HepG2 (cell line): ENCODE measurements around the gene F12. TPM values are rescaled to one million over a fixed set of nuclear protein-coding genes. Genes with fewer than 3 reads are reported as not detected.

Experiments
- BRD4 ChIP-seq: sonication (generic); formaldehyde crosslinking; IDR thresholded peaks from 2 replicates; pipeline ENCODE4 v1.4.0; 2020; ENCODE audit warnings: missing genetic modification reagents
- ELF1 ChIP-seq: sonication (generic); formaldehyde crosslinking; IDR thresholded peaks from 2 replicates; pipeline ENCODE4 v1.4.0; 2020; ENCODE audit warnings: missing genetic modification reagents
- FOXJ3 ChIP-seq: sonication (generic); formaldehyde crosslinking; IDR thresholded peaks from 2 replicates; pipeline ENCODE4 v1.4.0; 2020; ENCODE audit warnings: missing genetic modification reagents, mild to moderate bottlenecking, borderline replicate concordance
- GABPB1 ChIP-seq: IDR thresholded peaks from 2 replicates; pipeline ENCODE4 v1.6.1; 2016; ENCODE audit warnings: mild to moderate bottlenecking, missing genetic modification reagents, moderate library complexity, missing compliant biosample characterization
- HNRNPK ChIP-seq: fragments of 200-400 bp; formaldehyde crosslinking; IDR thresholded peaks from 2 replicates; pipeline ENCODE4 v1.6.1; 2018; ENCODE audit warnings: low read length, low read depth, moderate library complexity, mild to moderate bottlenecking; ENCODE audit not compliant: poor library complexity, severe bottlenecking
- IRX3 ChIP-seq: sonication (generic); formaldehyde crosslinking; IDR thresholded peaks from 2 replicates; pipeline ENCODE4 v1.8.1; 2023; ENCODE audit warnings: mild to moderate bottlenecking, low read depth, missing genetic modification reagents, borderline replicate concordance
- KDM6A ChIP-seq: IDR thresholded peaks from 2 replicates; pipeline ENCODE4 v1.6.1; 2016; ENCODE audit warnings: low read depth
- MATR3 ChIP-seq: sonication (generic); formaldehyde crosslinking; IDR thresholded peaks from 2 replicates; pipeline ENCODE4 v1.4.0; 2020; ENCODE audit warnings: missing genetic modification reagents
- MAZ ChIP-seq, 2 experiments: sonication (generic) in 1 of 2; formaldehyde crosslinking in 1 of 2; IDR thresholded peaks; 2 replicates each; pipeline versions ENCODE4 v1.5.0 to v1.6.1; 2012 to 2020; ENCODE audit warnings: low read depth in 2 of 2, mild to moderate bottlenecking in 2 of 2, borderline replicate concordance in 1 of 2, improper control_type of control experiment in 1 of 2, low read length in 1 of 2, missing genetic modification reagents in 1 of 2, moderate library complexity in 1 of 2
- MIXL1 ChIP-seq: IDR thresholded peaks from 2 replicates; pipeline ENCODE4 v1.6.1; 2016
- NR3C1 ChIP-seq: sonication (generic); formaldehyde crosslinking; IDR thresholded peaks from 2 replicates; pipeline ENCODE4 v1.4.0; 2020; ENCODE audit warnings: missing genetic modification reagents
- POLR2AphosphoS2 ChIP-seq: IDR thresholded peaks from 2 replicates; pipeline ENCODE4 v1.6.1; 2011; ENCODE audit warnings: low read depth, low read length, improper control_type of control experiment
- PRPF4 ChIP-seq: fragments of 200-400 bp; formaldehyde crosslinking; IDR thresholded peaks from 2 replicates; pipeline ENCODE4 v1.6.1; 2016; ENCODE audit warnings: low read length, low read depth; ENCODE audit not compliant: poor library complexity, severe bottlenecking
- RAD51 ChIP-seq: fragments of 450-650 bp; IDR thresholded peaks from 2 replicates; pipeline ENCODE4 v1.6.1; 2016; ENCODE audit warnings: borderline replicate concordance
- SKI ChIP-seq: fragments of 450-650 bp; IDR thresholded peaks from one replicate; pipeline ENCODE4 v1.6.1; 2018; ENCODE audit warnings: mild to moderate bottlenecking; ENCODE audit not compliant: partially characterized antibody
- SP1 ChIP-seq, 2 experiments: fragments of 450-650 bp in 1 of 2; sonication (generic) in 1 of 2; formaldehyde crosslinking in 1 of 2; IDR thresholded peaks; 2 replicates each; pipeline versions ENCODE4 v1.4.0 to v1.6.1; 2016 to 2020; ENCODE audit warnings: missing genetic modification reagents in 1 of 2
- ZC3H13 ChIP-seq: sonication (generic); formaldehyde crosslinking; IDR thresholded peaks from 2 replicates; pipeline ENCODE4 v1.8.1; 2023; ENCODE audit warnings: mild to moderate bottlenecking, missing genetic modification reagents, moderate library complexity
- ZFP36L2 ChIP-seq: sonication (generic); formaldehyde crosslinking; IDR thresholded peaks from 2 replicates; pipeline ENCODE4 v1.4.0; 2020; ENCODE audit warnings: missing genetic modification reagents
- ZFP62 ChIP-seq: sonication (generic); formaldehyde crosslinking; IDR thresholded peaks from 2 replicates; pipeline ENCODE4 v1.4.0; 2020; ENCODE audit warnings: missing genetic modification reagents
- ZNF543 ChIP-seq: sonication (generic); formaldehyde crosslinking; IDR thresholded peaks from 2 replicates; pipeline ENCODE4 v1.4.0; 2020; ENCODE audit warnings: mild to moderate bottlenecking, missing genetic modification reagents
- ZNF589 ChIP-seq: sonication (generic); formaldehyde crosslinking; conservative IDR thresholded peaks from 2 replicates; pipeline ENCODE4 v1.8.0; 2022; ENCODE audit warnings: mild to moderate bottlenecking, moderate library complexity, missing genetic modification reagents
- ZNF7 ChIP-seq: IDR thresholded peaks from 2 replicates; pipeline ENCODE4 v1.6.1; 2016; ENCODE audit warnings: missing biosample characterization, missing genetic modification reagents
- ZNF883 ChIP-seq: sonication (generic); formaldehyde crosslinking; IDR thresholded peaks from 2 replicates; pipeline ENCODE4 v1.5.1; 2020; ENCODE audit warnings: mild to moderate bottlenecking, missing genetic modification reagents; ENCODE audit errors: not compliant biosample characterization
- polyA plus RNA-seq, 8 experiments: library from polyadenylated mRNA; depleted of rRNA in 3 of 8; stranded (reverse) in 7 of 8; unstranded in 1 of 8; fragments of >200 nt; fragmentation: Illumina TruSeq in 4 of 8; extraction: Trizol in 4 of 8; gene quantifications; 2 replicates each; pipeline versions ENCODE4 v1.2.1 to v1.2.3, GENCODE V29; 2011 to 2016; ENCODE audit warnings: low read depth in 4 of 8, missing spikeins in 1 of 8, mixed read lengths in 1 of 8; ENCODE audit not compliant: insufficient read depth in 1 of 8
- total RNA-seq, 5 experiments: library from RNA; depleted of rRNA; stranded (reverse); fragments of >200 nt; fragmentation: Illumina TruSeq; extraction: Trizol; gene quantifications; 2 replicates each; pipeline ENCODE4 v1.2.3, GENCODE V29; 2016; ENCODE audit warnings: low read depth in 1 of 5
- TF ChIP-seq, protein P1 (sequence below): sonication (generic); formaldehyde crosslinking; IDR thresholded peaks from 2 replicates; pipeline ENCODE4 v1.5.0; 2020; ENCODE audit warnings: mild to moderate bottlenecking, missing genetic modification reagents, borderline replicate concordance
- TF ChIP-seq, protein P2 (sequence below): sonication (generic); formaldehyde crosslinking; IDR thresholded peaks from 2 replicates; pipeline ENCODE4 v1.4.0; 2020; ENCODE audit warnings: missing genetic modification reagents, mild to moderate bottlenecking, borderline replicate concordance

Gene F12
- total and polyA plus RNA-seq, 2 of the 13 experiments (the other 11 are each of a cell fraction or from before 2014, with no cell fraction given): 2.5 to 3.0 TPM

DNA sequence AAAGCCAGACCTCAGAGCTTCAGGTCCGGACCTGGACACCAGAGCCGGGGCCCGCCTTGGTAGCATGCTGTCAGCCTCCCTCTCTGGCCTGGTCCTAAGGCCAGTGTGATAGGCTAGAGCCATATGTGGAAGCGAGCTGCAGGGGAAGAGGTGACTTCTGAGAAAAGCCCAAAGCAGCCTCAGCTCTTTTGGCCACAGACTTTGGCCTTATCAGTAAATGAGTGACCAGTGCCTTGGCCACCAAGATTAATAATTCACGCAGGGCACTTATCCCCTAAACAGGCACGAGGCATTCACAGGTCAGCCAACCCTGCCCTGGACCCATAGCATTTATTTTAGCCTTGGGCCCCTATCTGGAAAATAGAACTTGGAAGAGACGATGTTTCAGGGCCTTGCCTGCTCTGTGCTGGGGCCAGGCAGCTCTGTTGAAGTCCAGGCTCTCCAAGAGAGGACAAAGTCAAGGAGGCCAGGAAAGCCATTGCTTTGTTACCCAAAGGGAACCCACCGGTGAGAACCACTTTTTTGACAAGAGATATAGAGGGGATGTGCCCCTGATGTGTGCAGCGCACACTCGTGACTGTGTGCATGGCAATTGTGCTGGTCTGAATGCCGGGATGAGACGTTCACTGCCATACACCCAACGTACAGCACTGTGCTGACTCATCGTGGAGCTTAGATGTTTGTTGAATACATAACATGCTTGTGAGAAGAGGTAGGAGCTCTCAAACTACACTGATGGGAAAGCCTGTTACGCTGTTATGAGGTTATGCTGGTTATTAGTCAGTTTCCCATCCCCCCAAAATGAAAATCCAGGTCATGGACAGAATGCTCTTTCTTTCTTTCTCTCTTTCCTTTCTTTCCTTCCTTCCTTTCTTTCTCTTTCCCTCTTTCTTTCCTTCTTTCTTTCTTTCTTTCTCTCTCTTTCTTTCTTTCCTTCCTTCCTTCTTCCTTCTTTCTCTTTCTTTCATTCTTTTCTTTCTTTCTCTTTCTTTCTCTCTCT is 30.2 kb downstream of the F12 start (continued):
- TF ChIP-seq, protein P1, sequence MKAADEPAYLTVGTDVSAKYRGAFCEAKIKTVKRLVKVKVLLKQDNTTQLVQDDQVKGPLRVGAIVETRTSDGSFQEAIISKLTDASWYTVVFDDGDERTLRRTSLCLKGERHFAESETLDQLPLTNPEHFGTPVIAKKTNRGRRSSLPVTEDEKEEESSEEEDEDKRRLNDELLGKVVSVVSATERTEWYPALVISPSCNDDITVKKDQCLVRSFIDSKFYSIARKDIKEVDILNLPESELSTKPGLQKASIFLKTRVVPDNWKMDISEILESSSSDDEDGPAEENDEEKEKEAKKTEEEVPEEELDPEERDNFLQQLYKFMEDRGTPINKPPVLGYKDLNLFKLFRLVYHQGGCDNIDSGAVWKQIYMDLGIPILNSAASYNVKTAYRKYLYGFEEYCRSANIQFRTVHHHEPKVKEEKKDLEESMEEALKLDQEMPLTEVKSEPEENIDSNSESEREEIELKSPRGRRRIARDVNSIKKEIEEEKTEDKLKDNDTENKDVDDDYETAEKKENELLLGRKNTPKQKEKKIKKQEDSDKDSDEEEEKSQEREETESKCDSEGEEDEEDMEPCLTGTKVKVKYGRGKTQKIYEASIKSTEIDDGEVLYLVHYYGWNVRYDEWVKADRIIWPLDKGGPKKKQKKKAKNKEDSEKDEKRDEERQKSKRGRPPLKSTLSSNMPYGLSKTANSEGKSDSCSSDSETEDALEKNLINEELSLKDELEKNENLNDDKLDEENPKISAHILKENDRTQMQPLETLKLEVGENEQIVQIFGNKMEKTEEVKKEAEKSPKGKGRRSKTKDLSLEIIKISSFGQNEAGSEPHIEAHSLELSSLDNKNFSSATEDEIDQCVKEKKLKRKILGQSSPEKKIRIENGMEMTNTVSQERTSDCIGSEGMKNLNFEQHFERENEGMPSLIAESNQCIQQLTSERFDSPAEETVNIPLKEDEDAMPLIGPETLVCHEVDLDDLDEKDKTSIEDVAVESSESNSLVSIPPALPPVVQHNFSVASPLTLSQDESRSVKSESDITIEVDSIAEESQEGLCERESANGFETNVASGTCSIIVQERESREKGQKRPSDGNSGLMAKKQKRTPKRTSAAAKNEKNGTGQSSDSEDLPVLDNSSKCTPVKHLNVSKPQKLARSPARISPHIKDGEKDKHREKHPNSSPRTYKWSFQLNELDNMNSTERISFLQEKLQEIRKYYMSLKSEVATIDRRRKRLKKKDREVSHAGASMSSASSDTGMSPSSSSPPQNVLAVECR: peak; percentile 62; the same call in 1 of the 2 replicates
- TF ChIP-seq NR3C1 (CRISPR knock-in tag) (no peak), ZNF883 (CRISPR knock-in tag) (peak; percentile 17), ZNF7 (CRISPR knock-in tag) (no peak), POLR2AphosphoS2 (no peak), FOXJ3 (CRISPR knock-in tag) (peak; percentile 73), IRX3 (no peak), ELF1 (CRISPR knock-in tag) (no peak), SKI (no peak), GABPB1 (CRISPR knock-in tag) (peak; percentile 25), ZFP62 (CRISPR knock-in tag) (no peak), ZFP36L2 (CRISPR knock-in tag) (no peak), HNRNPK (no peak), RAD51 (no peak; the same call in 1 of the 2 replicates), ZNF543 (CRISPR knock-in tag) (peak; percentile 34; the same call in 1 of the 2 replicates), PRPF4 (no peak), KDM6A (CRISPR knock-in tag) (0 out of 2 replicates have a peak, but pooled peaks have one; percentile 30), SP1 (IDR thresholded peaks at IDR 0.05) (no peak), SP1 (CRISPR knock-in tag; IDR thresholded peaks at IDR 0.05) (no peak; the same call in 1 of the 2 replicates), ZC3H13 (CRISPR knock-in tag) (peak; percentile 57; the same call in 1 of the 2 replicates), MIXL1 (CRISPR knock-in tag) (peak; percentile 91), MAZ (IDR thresholded peaks at IDR 0.05; ENCODE audit: borderline replicate concordance, low read depth, low read length) (no peak), MAZ (CRISPR knock-in tag; IDR thresholded peaks at IDR 0.05; ENCODE audit: low read depth) (peak; percentile 69), ZNF589 (CRISPR knock-in tag) (no peak; the same call in 1 of the 2 replicates), MATR3 (CRISPR knock-in tag) (no peak), BRD4 (CRISPR knock-in tag) (peak; percentile 66)
- TF ChIP-seq, protein P2, sequence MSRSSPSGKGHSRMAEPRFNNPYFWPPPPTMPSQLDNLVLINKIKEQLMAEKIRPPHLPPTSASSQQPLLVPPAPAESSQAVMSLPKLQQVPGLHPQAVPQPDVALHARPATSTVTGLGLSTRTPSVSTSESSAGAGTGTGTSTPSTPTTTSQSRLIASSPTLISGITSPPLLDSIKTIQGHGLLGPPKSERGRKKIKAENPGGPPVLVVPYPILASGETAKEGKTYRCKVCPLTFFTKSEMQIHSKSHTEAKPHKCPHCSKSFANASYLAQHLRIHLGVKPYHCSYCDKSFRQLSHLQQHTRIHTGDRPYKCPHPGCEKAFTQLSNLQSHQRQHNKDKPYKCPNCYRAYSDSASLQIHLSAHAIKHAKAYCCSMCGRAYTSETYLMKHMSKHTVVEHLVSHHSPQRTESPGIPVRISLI (CRISPR knock-in tag): no peak
